ENCODE results near the gene ENG. TPM values are rescaled to one million over a fixed set of nuclear protein-coding genes. Genes with fewer than 3 reads are reported as not detected.

ENG gene
- total RNA-seq, 1 experiment from 2014 or later: 29.9 TPM

DNA sequence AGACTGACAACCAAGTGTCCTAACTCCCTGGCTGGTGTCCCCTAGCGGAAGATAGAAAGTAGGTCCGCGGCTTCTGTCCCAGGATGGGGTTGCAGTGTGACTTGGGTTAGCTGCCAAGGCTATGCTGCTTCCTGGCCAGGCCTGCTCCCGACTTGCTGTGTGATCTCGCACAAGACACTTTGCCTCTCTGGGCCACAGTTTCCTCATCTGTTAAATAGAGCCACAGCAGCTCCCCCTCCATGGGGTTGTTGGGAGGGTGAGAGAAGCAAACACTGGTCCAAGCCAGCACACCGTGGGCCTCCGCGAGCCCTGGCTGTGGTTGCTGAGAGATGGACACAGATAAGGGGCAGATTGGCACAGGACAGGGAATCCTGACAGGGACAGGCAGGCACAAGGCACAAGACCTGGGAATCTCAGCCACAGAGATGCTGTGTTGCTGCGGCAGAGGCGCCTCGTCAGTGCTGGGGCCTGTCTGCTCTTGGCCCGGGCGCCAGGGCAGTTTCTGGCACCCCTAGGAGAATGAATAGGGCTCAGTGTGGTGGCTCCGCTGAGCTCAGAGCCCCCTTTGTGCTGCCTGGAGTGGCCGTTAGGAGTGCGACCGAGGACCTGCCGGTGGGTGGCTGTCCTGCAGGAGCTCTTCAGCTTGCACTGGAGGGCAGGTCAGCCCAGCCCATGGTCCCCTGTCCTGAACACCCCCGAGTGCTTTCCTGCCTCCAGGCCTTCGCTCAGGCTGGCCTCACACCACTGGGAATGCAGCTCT is 74.2 kb downstream of the ENG start:
- ChIA-PET POLR2A (ENCODE audit: low non-redundant PET) (no interaction called here), CTCF (no interaction called here)
- TF ChIP-seq EZH2 (IDR thresholded peaks at IDR 0.05; ENCODE audit: borderline replicate concordance, low read depth, low read length, poor library complexity, severe bottlenecking): no peak
- no peak for TF ChIP-seq CTCF (conservative IDR thresholded peaks at IDR 0.05; ENCODE audit: low read depth, low read length)
- intact Hi-C loops (cut with micrococcal nuclease; ENCODE audit: unreplicated experiment): no loop called here
- H3K9me3 ChIP-seq (ENCODE audit: low read depth, low read length, poor library complexity, severe bottlenecking): no peaks in the 10 kb centered on the region
- BruUV-seq (replicated peaks): no TSS peak
- no peak overlapping the region for H3K4me3 ChIP-seq (ENCODE audit: low read depth, low read length, poor library complexity, severe bottlenecking)
- no peak for DNase-seq (ENCODE audit: low spot score)
- no peaks in the 10 kb centered on the region for H3K36me3 ChIP-seq (ENCODE audit: insufficient read depth, low read length, poor library complexity, severe bottlenecking)
- no peak overlapping the region for H3K27ac ChIP-seq (ENCODE audit: low read depth, low read length, poor library complexity, severe bottlenecking)
- no peaks in the 10 kb centered on the region for H3K4me1 ChIP-seq (ENCODE audit: insufficient read depth, low read length, poor library complexity, severe bottlenecking)
- H3K27me3 ChIP-seq (replicated peaks; ENCODE audit: insufficient read depth, low read depth, low read length, poor library complexity): no peaks in the 10 kb centered on the region

DNA sequence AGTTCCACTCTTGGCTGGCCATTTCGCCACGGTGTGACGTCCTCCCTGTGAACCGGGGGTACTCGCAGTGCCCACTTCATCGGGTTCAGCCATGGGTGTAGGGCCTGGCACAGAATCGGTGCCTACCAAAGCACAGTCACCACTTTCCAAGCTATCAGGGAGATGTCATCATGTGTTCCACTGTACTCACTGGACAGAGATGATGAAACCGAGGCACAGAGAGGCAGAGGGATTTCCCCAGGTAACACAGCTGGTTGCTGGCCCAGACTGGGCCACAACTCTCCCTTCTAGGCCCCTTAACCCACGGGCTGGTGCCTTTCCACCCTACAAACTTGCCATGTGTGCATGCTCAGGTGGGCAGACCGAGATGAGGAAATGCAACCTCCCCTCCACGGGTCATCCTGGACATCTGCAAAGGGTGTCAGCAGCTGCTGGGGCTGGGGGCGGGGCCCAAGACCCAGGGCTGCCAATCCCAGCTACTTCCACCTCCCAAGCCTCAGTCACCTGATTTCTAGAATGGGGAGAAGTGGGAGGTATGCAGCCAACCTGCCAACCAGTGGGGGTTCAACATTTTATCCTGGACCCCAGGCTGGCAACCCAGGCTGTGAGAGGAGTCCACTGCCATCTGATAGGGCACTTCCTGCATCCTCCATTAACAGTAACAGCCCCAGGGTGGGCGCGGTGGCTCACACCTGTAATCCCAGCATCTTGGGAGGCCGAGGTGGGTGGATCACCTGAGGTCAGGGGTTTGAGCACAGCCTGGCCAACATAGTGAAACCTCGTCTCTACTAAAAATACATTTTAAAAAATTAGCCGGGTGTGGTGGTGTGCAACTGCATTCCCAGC is 75.1 kb downstream of the ENG start:
- Histone ChIP-seq H3K27me3 (replicated peaks; ENCODE audit: insufficient read depth, low read depth, low read length, poor library complexity) (no peaks in the 10 kb centered on the region), H3K27ac (ENCODE audit: low read depth, low read length, poor library complexity, severe bottlenecking) (no peak overlapping the region), H3K4me1 (ENCODE audit: insufficient read depth, low read length, poor library complexity, severe bottlenecking) (no peaks in the 10 kb centered on the region), H3K9me3 (ENCODE audit: low read depth, low read length, poor library complexity, severe bottlenecking) (no peaks in the 10 kb centered on the region), H3K36me3 (ENCODE audit: insufficient read depth, low read length, poor library complexity, severe bottlenecking) (no peaks in the 10 kb centered on the region), H3K4me3 (ENCODE audit: low read depth, low read length, poor library complexity, severe bottlenecking) (no peak overlapping the region)
- no peak for DNase-seq (ENCODE audit: low spot score)
- intact Hi-C loops (cut with micrococcal nuclease; ENCODE audit: unreplicated experiment): no loop called here
- no peak for TF ChIP-seq EZH2 (IDR thresholded peaks at IDR 0.05; ENCODE audit: borderline replicate concordance, low read depth, low read length, poor library complexity, severe bottlenecking)
- no peak for TF ChIP-seq CTCF (conservative IDR thresholded peaks at IDR 0.05; ENCODE audit: low read depth, low read length)
- ChIA-PET POLR2A (ENCODE audit: low non-redundant PET) (no interaction called here), CTCF (no interaction called here)
- no TSS peak for BruUV-seq (replicated peaks)

- no peaks in the 10 kb centered on the region for H3K36me3 ChIP-seq (ENCODE audit: insufficient read depth, low read length, poor library complexity, severe bottlenecking)
- intact Hi-C loops (cut with micrococcal nuclease; ENCODE audit: unreplicated experiment): no loop called here
- H3K27ac ChIP-seq (ENCODE audit: low read depth, low read length, poor library complexity, severe bottlenecking): no peak within 1 kb of the TSS
- H3K9me3 ChIP-seq (ENCODE audit: low read depth, low read length, poor library complexity, severe bottlenecking): no peaks in the 10 kb centered on the region
- ChIA-PET CTCF (interaction anchor here (0.6 kb wide), 1 partner anchor 619 kb away, joined by 5 read pairs; no protein-coding TSS in a partner anchor), POLR2A (ENCODE audit: low non-redundant PET) (interaction anchor here (0.6 kb wide), 1 partner anchor 46 kb away, joined by 3 read pairs; no protein-coding TSS in a partner anchor)
- no peaks in the 10 kb centered on the region for H3K4me1 ChIP-seq (ENCODE audit: insufficient read depth, low read length, poor library complexity, severe bottlenecking)
- BruUV-seq (replicated peaks): no TSS peak
- H3K4me3 ChIP-seq (ENCODE audit: low read depth, low read length, poor library complexity, severe bottlenecking): no peak within 1 kb of the TSS
- DNase-seq (ENCODE audit: low spot score): no peak
- no peaks in the 10 kb centered on the region for H3K27me3 ChIP-seq (replicated peaks; ENCODE audit: insufficient read depth, low read depth, low read length, poor library complexity)
- no peak for TF ChIP-seq EZH2 (IDR thresholded peaks at IDR 0.05; ENCODE audit: borderline replicate concordance, low read depth, low read length, poor library complexity, severe bottlenecking)
- TF ChIP-seq CTCF (conservative IDR thresholded peaks at IDR 0.05; ENCODE audit: low read depth, low read length): no peak
These were observed 76.0 kb downstream of the ENG start, which contains the start of gene SH2D3C for GRCh38 chr9:127778280-127779135. Gene SH2D3C (minus strand): TSS chr9:127778666. CDS start chr9:127778627, 39 bp downstream.

All from A673 (cell line).